ENCODE data around the gene KRT71.

DNA sequence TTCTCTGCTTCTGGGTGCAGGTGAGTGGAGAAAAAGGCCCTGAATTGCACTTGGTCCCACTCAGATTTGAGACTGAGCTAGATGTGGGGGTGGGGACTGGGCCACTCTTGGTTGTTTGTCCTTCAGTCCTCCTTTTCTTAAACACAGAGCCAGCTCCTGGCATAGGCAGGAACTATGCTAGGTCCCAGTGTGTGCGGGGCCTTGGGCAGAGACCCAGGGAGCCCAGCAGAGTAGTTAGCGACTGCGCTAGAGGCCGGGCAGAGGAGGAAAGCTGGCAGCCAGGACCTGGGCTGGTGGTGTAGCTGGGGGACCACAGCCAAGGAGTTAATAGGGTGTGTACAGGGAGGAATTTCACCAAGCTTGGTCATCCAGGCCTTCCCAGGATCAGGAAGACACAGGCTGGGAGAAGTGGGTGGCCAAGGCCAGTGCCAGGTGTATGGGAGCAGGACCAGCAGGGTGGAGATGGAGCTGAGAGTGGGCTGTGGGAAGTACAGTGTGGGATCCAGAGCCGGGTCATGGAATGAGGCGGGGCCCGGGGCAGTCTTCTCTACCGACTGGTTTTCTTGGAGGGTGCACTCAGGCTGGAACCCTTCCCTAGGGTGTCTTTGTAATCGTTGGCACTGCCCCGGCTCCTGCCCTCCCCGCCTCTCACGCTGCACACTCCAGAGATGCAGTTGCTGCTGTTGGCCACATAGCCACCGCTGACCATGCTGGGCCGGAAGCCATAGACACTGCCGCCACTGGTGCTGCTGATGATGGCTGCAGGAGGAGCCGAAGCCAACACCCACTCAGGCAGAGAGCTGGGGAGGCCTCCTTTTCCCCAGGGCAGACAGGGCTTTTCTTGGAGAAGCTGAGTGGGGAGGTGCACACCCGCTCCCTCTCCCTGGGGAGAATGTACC, 8.7 kb downstream of the KRT71 start:
- TF ChIP-seq CTCF (IDR thresholded peaks at IDR 0.05) (no peak), POLR2AphosphoS5 (IDR thresholded peaks at IDR 0.05; ENCODE audit: low read depth, low read length) (no peak), SIN3A (IDR thresholded peaks at IDR 0.05; ENCODE audit: borderline replicate concordance, insufficient read depth, low read depth, low read length) (no peak)

Data from Panc1 (cell line).